GM12878 (cell line): ENCODE data around the gene UNC50. TPM values are rescaled to one million over a fixed set of nuclear protein-coding genes. Genes with fewer than 3 reads are reported as not detected.

Source experiments
- ATAC-seq: fragments of 200-7000 bp; cut with Tn5 transposase; 3 replicates; pipeline ENCODE4 v1.9.1; 2020; ENCODE audit warnings: mild to moderate bottlenecking, moderate library complexity
- BruUV-seq: library from RNA; stranded (reverse); fragments of 400-500 nt; replicated peaks from 2 replicates; lab custom pipeline; 2021; lab: Mats Ljungman, UMichigan
- CTCF ChIA-PET: fragments of 300-600 bp; sonication (Branson Sonifier 250); formaldehyde crosslinking; extraction: SDS; loops from one replicate; lab custom pipeline; 2021; ENCODE audit warnings: inconsistent platforms; lab: Yijun Ruan, JAX
- POLR2A ChIA-PET: fragments of 350-600 bp; formaldehyde crosslinking; extraction: SDS; loops from one replicate; lab custom pipeline; 2021; ENCODE audit warnings: inconsistent platforms; lab: Charles Lee
- RAD21 ChIA-PET: fragments of 300-600 bp; sonication (Branson Sonifier 250); formaldehyde crosslinking; loops from one replicate; lab custom pipeline; 2023; ENCODE audit warnings: antibody characterized with exemption; ENCODE audit not compliant: unreplicated experiment; lab: Charles Lee
- SMC1A ChIA-PET: fragments of 300-600 bp; sonication (Branson Sonifier 250); formaldehyde crosslinking; loops from one replicate; lab custom pipeline; 2023; ENCODE audit not compliant: unreplicated experiment, uncharacterized antibody; lab: Charles Lee
- DNase-seq: peaks from one replicate; pipeline ENCODE4 v3.0.0-alpha.2; 2011; ENCODE audit warnings: low read depth, low spot score
- FAIRE-seq: peaks from 3 replicates; lab custom pipeline; 2011; peaks lifted over from hg19 to GRCh38; lab: Jason Lieb, UNC
- H2AFZ ChIP-seq: 2 replicates; pipeline ENCODE4 v1.6.0; 2011; ENCODE audit warnings: low read depth, low read length, control low read depth; ENCODE audit not compliant: control insufficient read depth
- H3K27ac ChIP-seq: 2 replicates; pipeline ENCODE4 v1.5.1; 2011; ENCODE audit warnings: control low read depth; ENCODE audit not compliant: control insufficient read depth, insufficient read depth
- H3K27me3 ChIP-seq, 2 experiments: replicated peaks in 1 of 2; 2 replicates each; pipeline versions ENCODE4 v1.6.0 to v1.6.1; 2011; ENCODE audit warnings: low read length in 1 of 2; ENCODE audit not compliant: control insufficient read depth in 2 of 2, insufficient read depth in 2 of 2
- H3K36me3 ChIP-seq, 2 experiments: 2 replicates each; pipeline ENCODE4 v1.5.1; 2011; ENCODE audit warnings: low read length in 1 of 2; ENCODE audit not compliant: control insufficient read depth in 2 of 2, insufficient read depth in 2 of 2
- H3K4me1 ChIP-seq: 2 replicates; pipeline ENCODE4 v1.6.1; 2011; ENCODE audit warnings: mild to moderate bottlenecking, low read length, moderate library complexity, mixed read lengths; ENCODE audit not compliant: control insufficient read depth, insufficient read depth
- H3K4me2 ChIP-seq: 2 replicates; pipeline ENCODE4 v1.6.0; 2011; ENCODE audit warnings: control low read depth; ENCODE audit not compliant: control insufficient read depth, insufficient read depth
- H3K4me3 ChIP-seq: fragments of 200-600 bp; sonication (generic); 2 replicates; pipeline ENCODE4 v1.5.1; 2016
- H3K79me2 ChIP-seq: 2 replicates; pipeline ENCODE4 v1.6.0; 2011; ENCODE audit warnings: low read length; ENCODE audit not compliant: control insufficient read depth, insufficient read depth
- H3K9ac ChIP-seq: 2 replicates; pipeline ENCODE4 v1.8.0; 2011; ENCODE audit warnings: low read length, control low read depth, mixed read lengths; ENCODE audit not compliant: control insufficient read depth, insufficient read depth
- H3K9me3 ChIP-seq: replicated peaks from 3 replicates; pipeline ENCODE4 v1.5.1; 2011; ENCODE audit warnings: mild to moderate bottlenecking, low read length; ENCODE audit not compliant: control insufficient read depth, insufficient read depth
- H4K20me1 ChIP-seq: 2 replicates; pipeline ENCODE4 v1.6.0; 2011; ENCODE audit not compliant: control insufficient read depth, insufficient read depth
- BACH1 ChIP-seq: fragments of 450-650 bp; IDR thresholded peaks from 2 replicates; pipeline ENCODE4 v1.6.1; 2017; ENCODE audit warnings: mild to moderate bottlenecking, borderline replicate concordance
- MEF2A ChIP-seq: IDR thresholded peaks from 2 replicates; pipeline ENCODE4 v1.6.1; 2011; ENCODE audit warnings: low read depth, mild to moderate bottlenecking, low read length, moderate library complexity; ENCODE audit not compliant: insufficient read depth
- MYB ChIP-seq: fragments of 150-350 bp; IDR thresholded peaks from 2 replicates; pipeline ENCODE4 v1.6.1; 2014; ENCODE audit warnings: mild to moderate bottlenecking, low read depth, low read length, borderline replicate concordance
- RFX5 ChIP-seq: IDR thresholded peaks from 2 replicates; pipeline ENCODE4 v1.6.1; 2011; ENCODE audit warnings: low read depth, low read length, improper control_type of control experiment
- YY1 ChIP-seq: IDR thresholded peaks from 2 replicates; pipeline ENCODE4 v1.6.1; 2011; ENCODE audit warnings: low read depth, mild to moderate bottlenecking, low read length
- ZBTB4 ChIP-seq: fragments of 450-650 bp; formaldehyde crosslinking; IDR thresholded peaks from 2 replicates; pipeline ENCODE4 v1.4.0; 2022; ENCODE audit warnings: mild to moderate bottlenecking, moderate library complexity
- WGBS: methylation state at CpG from one replicate; pipeline ENCODE4 v1.1.6; 2016; ENCODE audit warnings: low lambda C conversion rate; ENCODE audit not compliant: insufficient replicate concordance, insufficient coverage; ENCODE audit errors: missing lambda C conversion rate; 5-methylcytosine and 5-hydroxymethylcytosine counted together
- in situ Hi-C: fragments of 300-500 bp; cut with MboI; formaldehyde crosslinking; loops from 9 replicates; pipeline ENCODE4 v1.14.3; 2018; ENCODE audit warnings: mixed read lengths
- intact Hi-C: fragments of 100-400 bp; cut with micrococcal nuclease; formaldehyde crosslinking; loops from one replicate; pipeline ENCODE4 v1.14.2; 2022; ENCODE audit not compliant: unreplicated experiment
- polyA plus RNA-seq, 11 experiments: library from polyadenylated mRNA; depleted of rRNA in 4 of 11; unstranded in 6 of 11; stranded (reverse) in 5 of 11; fragments of >200 nt; fragmentation: Nextera tagmentation in 4 of 11; fragmentation: Illumina TruSeq in 1 of 11; extraction: Ambion mirVana in 4 of 11; extraction: Trizol in 1 of 11; gene quantifications; 1 replicate in 1 of 11; 2 replicates in 10 of 11; pipeline versions ENCODE4 v1.2.1 to v1.2.3, GENCODE V29; 2011 to 2016; ENCODE audit warnings: inconsistent platforms in 2 of 11, missing spikeins in 2 of 11, low read depth in 1 of 11
- total RNA-seq, 4 experiments: library from RNA; depleted of rRNA in 3 of 4; stranded (reverse); fragments of >200 nt in 3 of 4; fragmentation: Illumina TruSeq in 1 of 4; extraction: Trizol in 1 of 4; gene quantifications; 2 replicates each; pipeline versions ENCODE4 v1.2.1 to v1.2.3, GENCODE V29; 2013 to 2021

UNC50 gene
- total and polyA plus RNA-seq, 10 of the 15 experiments (the other 5 are each of a cell fraction or from before 2014, with no cell fraction given), result 25.5 to 76.3 (median 37.8) TPM

- no peaks in the 10 kb centered on the region; a peak in 2 of 4 replicates for H3K36me3 ChIP-seq
- in situ Hi-C loops (no loop called here), intact Hi-C loops (no loop called here)
- RAD21 ChIA-PET, result no interaction called here
- no peak overlapping the region for H3K4me2 ChIP-seq
- FAIRE-seq (peak; percentile 38), DNase-seq (no peak), ATAC-seq (no peak)
- H3K4me1 ChIP-seq, result no peaks in the 10 kb centered on the region
- no peak overlapping the region for H2AFZ ChIP-seq
- no peak overlapping the region for H3K27ac ChIP-seq
- H3K4me3 ChIP-seq, result no peak overlapping the region
- no peak overlapping the region for H3K9ac ChIP-seq
- H3K79me2 ChIP-seq, result no peaks in the 10 kb centered on the region
- SMC1A ChIA-PET, result no interaction called here
- H4K20me1 ChIP-seq, result no peaks in the 10 kb centered on the region
- POLR2A ChIA-PET, result no interaction called here
- CTCF ChIA-PET, result interaction anchor here (0.8 to 1.5 kb wide), 2 partner anchors 9 to 15 kb away, joined by 4 to 5 read pairs; no protein-coding TSS in a partner anchor
- WGBS, result 22% methylated on average over 3 of the region's 3 CpGs
- no TSS peak for BruUV-seq
- TF ChIP-seq MEF2A (no peak), YY1 (no peak), BACH1 (no peak), ZBTB4 (no peak), MYB (no peak), RFX5 (no peak)
- no peaks in the 10 kb centered on the region for H3K27me3 ChIP-seq
- no peaks in the 10 kb centered on the region; the same call in 2 of the 3 replicates for H3K9me3 ChIP-seq
Observed at GRCh38 chr2:98664323-98664722, 55.9 kb downstream of the UNC50 start.
